ENCODE measurements around the gene TMEM132D. TPM values are rescaled to one million over a fixed set of nuclear protein-coding genes. Genes with fewer than 3 reads are reported as not detected.

Gene TMEM132D
- total and polyA plus RNA-seq, 2 of the 4 experiments (the other 2 are of a cell fraction): not detected

GRCh38 chr12:129161511-129161910 lies 742.3 kb downstream of the TMEM132D start:
- POLR2A ChIA-PET (ENCODE audit: unreplicated experiment): no interaction called here
- H3K4me1 ChIP-seq (ENCODE audit: control insufficient read depth, insufficient read depth, low read length): no peaks in the 10 kb centered on the region

More at GRCh38 chr12:129161511-129161910, 742.3 kb downstream of the TMEM132D start:
- CTCF ChIA-PET: interaction anchor here (0.6 kb wide), 1 partner anchor 17 kb away, joined by 3 read pairs; no protein-coding TSS in a partner anchor
- Histone ChIP-seq H4K5ac (ENCODE audit: low read depth, low read length) (no peak overlapping the region), H3K36me3 (ENCODE audit: control insufficient read depth, insufficient read depth, low read length) (no peaks in the 10 kb centered on the region), H3K9ac (ENCODE audit: low read depth, low read length) (no peak overlapping the region), H3K4me2 (ENCODE audit: low read depth, low read length) (no peak overlapping the region), H3K9me3 (ENCODE audit: control insufficient read depth, insufficient read depth, low read length) (peaks cover 20% of the 10 kb centered on the region), H3K9me1 (ENCODE audit: insufficient read depth, low read length) (no peaks in the 10 kb centered on the region), H3K79me1 (ENCODE audit: low read depth in 1 of 2, low read length in 2 of 2) (no peaks in the 10 kb centered on the region), H3K27ac (ENCODE audit: insufficient read depth, low read length) (no peak overlapping the region), H2AK9ac (replicated peaks; ENCODE audit: low read depth, low read length, poor library complexity) (no peak overlapping the region), H4K20me1 (ENCODE audit: insufficient read depth, low read length) (no peaks in the 10 kb centered on the region), H2BK15ac (ENCODE audit: low read depth, low read length) (no peak overlapping the region), H3K4ac (ENCODE audit: low read depth, low read length) (no peak overlapping the region), H4K8ac (ENCODE audit: low read depth in 2 of 2, low read length in 2 of 2) (no peak overlapping the region), H3K27me3 (ENCODE audit: control insufficient read depth, insufficient read depth, low read length) (no peaks in the 10 kb centered on the region), H3K14ac (replicated peaks; ENCODE audit: low read depth, low read length) (no peak overlapping the region), H2BK20ac (ENCODE audit: low read depth, low read length) (no peak overlapping the region), H4K91ac (ENCODE audit: insufficient read depth, low read depth, low read length) (no peak overlapping the region), H3K4me3 (ENCODE audit: insufficient read depth, low read depth, low read length) (no peak overlapping the region), H3K23ac (ENCODE audit: low read depth, low read length) (no peak overlapping the region), H3K56ac (ENCODE audit: extremely low read depth, insufficient read depth, low read length) (no peak overlapping the region), H2BK120ac (ENCODE audit: low read depth, low read length) (no peak overlapping the region), H2AFZ (replicated peaks; ENCODE audit: low read length, poor library complexity) (no peak overlapping the region), H2AK5ac (ENCODE audit: low read depth, low read length) (no peak overlapping the region), H2BK5ac (ENCODE audit: low read depth, low read length, poor library complexity, severe bottlenecking) (no peak overlapping the region), H3K18ac (ENCODE audit: low read depth, low read length) (no peak overlapping the region)
- dilution Hi-C loops (cut with HindIII; ENCODE audit: low sequenced_read_pairs, unreplicated experiment) (no loop called here), in situ Hi-C loops (cut with MboI; ENCODE audit: low sequenced_read_pairs) (no loop called here), intact Hi-C loops (cut with micrococcal nuclease) (no loop called here)
- WGBS, 2 experiments (ENCODE audit: extremely low coverage in 2 of 2, insufficient read length in 1 of 2): no CpG with 5 or more reads among the region's 4 CpGs
- TF ChIP-seq RCOR1 (IDR thresholded peaks at IDR 0.05; ENCODE audit: insufficient replicate concordance, low read length) (no peak), RFX5 (IDR thresholded peaks at IDR 0.05; ENCODE audit: low read depth, low read length) (no peak), USF2 (IDR thresholded peaks at IDR 0.05; ENCODE audit: low read depth, low read length) (no peak), MAFK (IDR thresholded peaks at IDR 0.05; ENCODE audit: low read depth, low read length) (no peak), CEBPB (IDR thresholded peaks at IDR 0.05; ENCODE audit: low read depth, low read length) (no peak), CTCF (conservative IDR thresholded peaks at IDR 0.05; ENCODE audit: low read depth, low read length) (no peak), MXI1 (IDR thresholded peaks at IDR 0.05; ENCODE audit: borderline replicate concordance, low read depth, low read length) (no peak), ELK1 (IDR thresholded peaks at IDR 0.05; ENCODE audit: borderline replicate concordance, low read depth, low read length) (no peak)
- ATAC-seq (ENCODE audit: low read depth): no peak
- no TSS peak for BruUV-seq (replicated peaks)
- DNase-seq: no peak
